ENCODE data around the gene ZNF277.
"Not testable (repeated sequence)": the region's sequence is repeated elsewhere in the genome, so short reads cannot be mapped to it uniquely, and the experiment has no call there.

The ZNF277 gene

DNA sequence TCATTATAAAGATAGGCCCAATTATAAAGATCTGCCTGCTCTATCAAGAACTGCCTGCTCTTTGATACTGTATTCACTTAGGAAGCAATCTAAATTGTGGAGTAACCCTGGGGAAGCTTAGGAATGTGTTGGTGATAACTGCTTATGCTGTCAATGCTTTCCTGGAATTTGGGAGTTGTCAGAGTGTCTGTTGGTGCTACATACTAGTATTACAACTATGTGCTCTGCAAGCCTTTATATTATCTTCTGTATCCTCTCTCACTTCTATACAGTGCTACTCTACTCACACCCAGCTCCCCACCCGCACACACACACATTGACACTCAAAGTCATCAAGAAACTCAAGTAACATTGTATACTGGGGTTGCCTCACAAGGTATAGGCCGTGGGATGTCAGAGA lies 6.1 kb downstream of the ZNF277 start:
- DNase-seq = no peak

DNA sequence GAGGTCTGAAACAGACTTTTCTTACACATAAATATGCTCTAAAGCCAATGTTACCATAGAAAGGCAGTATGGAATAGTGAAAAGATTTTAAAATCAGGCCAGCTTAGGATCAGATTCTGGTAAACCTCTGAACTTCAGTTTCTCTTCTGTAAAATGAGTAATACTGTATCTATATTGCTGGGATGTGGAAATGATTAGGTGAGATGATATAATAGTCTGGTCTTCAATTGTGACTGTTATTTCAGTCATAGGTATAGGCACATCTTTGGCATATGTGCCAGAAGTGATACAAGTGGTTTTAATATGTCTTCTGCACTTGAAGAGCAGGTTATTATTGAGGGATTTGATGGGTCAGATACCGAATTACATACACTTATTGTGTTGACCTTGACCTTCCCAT lies 7.2 kb downstream of the ZNF277 start:
- no peak for DNase-seq

DNA sequence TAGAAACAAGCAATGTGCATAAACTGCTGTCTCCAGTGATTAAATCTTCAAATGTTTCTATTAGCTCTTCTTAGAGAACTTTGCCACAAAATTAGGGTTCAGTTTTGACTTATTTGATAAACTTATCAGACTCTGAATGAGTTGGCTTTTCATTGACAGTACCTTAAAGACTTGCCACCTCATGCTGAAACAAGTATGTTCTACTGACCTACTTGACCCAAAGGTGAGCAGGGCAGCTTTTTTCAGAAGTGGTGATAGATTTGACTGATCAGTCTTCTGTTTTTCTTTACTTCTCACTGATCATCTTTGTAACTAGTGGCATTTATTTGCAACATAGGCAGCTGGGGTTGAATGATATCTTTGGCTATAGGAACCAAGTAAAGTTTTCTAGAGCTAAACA lies 7.8 kb downstream of the ZNF277 start:
- DNase-seq = no peak

GRCh38 chr7:112214883-112215282 lies 8.4 kb downstream of the ZNF277 start:
- DNase-seq = no peak

GRCh38 chr7:112215787-112216186 lies 9.3 kb downstream of the ZNF277 start:
- no peak for DNase-seq

DNA sequence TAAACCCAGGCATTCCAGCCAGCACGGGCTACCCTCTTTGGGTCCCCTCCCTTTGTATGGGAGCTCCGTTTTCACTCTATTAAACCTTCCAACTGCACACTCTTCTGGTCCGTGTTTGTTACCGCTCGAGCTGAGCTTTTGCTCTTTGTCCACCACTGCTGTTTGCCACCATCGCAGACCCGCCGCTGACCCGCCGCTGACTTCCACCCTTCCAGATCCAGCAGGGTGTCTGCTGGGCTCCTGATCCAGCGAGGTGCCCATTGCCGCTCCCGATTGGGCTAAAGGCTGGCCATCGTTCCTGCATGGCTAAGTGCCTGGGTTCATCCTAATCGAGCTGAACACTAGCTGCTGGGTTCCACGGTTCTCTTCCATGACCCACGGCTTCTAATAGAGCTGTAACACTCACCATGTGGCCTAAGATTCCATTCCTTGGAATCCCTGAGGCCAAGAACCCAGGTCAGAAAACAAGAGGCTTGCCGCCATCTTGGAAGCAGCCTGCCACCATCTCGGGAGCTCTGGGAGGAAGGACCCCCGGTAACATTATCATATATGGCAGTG lies 14.5 kb downstream of the ZNF277 start:
- no peak for DNase-seq

- no peak for DNase-seq
Measured at GRCh38 chr7:112223310-112223709, 16.8 kb downstream of the ZNF277 start.

GRCh38 chr7:112224186-112224585 lies 17.7 kb downstream of the ZNF277 start:
- no peak for DNase-seq

DNA sequence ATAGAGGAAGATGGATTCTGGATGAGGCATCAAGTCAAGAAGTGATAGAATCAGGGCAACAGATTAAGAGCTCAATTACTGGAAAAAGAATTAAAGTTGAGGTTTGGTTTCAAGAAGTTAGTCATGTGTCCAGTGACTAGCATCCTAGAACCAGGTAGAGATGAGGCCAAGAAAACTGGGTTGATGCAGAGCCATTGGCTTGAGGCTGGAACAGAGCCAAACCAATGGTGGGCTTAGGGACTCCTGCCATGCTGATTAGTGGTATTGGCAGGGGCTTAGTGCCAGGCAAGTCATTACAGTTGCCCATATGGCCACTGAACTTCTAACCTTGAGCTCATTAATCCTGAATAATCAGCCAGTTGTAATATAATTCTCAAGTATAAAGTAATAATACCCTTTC lies 18.5 kb downstream of the ZNF277 start:
- DNase-seq = no peak

DNA sequence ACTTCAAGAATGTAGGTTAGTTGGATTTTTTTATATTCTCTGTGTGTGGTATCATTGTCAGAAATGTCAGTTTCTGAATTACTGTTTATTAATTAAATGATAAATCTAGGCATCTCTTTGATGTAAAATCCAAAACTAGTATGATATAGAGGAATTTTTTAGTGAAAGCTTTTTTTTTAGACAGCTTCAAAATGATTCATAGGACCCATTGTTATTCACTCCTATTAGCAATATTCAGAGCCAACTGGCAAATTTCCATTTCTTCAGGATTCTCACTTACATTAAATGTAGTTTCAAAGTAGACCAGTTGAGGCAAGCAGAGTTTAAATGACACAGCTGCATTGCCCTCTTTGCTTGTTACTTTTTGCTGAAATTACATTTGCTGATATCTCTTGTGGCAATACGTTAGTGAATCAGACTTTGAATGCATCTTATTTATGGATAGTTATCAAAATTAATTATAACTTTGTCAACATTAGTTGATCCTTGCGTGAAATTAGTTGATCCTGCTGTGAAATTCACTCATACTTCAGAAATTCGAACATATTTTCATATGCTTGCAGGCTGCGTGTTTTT lies 20.3 kb downstream of the ZNF277 start:
- DNase-seq = no peak

DNA sequence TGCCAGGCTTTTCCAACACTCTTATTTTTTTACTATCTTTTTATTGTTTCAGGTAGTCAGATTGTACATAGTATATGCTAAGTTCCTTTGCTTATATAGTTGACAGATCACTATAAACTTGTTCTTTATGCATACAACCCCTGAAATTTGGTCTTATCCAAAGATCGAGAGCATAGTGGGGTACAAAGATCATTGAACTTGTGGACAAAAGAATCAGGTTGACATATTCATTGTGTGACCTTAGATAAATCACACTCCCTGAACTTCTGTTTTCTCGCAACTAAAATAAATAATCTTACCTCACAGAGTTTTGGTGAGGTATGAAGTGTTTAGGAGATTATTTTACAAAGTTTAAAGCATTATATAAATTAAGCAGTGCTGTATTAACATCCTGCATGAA lies 22.1 kb downstream of the ZNF277 start:
- DNase-seq = no peak

- DNase-seq = no peak
Measured at GRCh38 chr7:112232212-112232978, 25.9 kb downstream of the ZNF277 start.

DNA sequence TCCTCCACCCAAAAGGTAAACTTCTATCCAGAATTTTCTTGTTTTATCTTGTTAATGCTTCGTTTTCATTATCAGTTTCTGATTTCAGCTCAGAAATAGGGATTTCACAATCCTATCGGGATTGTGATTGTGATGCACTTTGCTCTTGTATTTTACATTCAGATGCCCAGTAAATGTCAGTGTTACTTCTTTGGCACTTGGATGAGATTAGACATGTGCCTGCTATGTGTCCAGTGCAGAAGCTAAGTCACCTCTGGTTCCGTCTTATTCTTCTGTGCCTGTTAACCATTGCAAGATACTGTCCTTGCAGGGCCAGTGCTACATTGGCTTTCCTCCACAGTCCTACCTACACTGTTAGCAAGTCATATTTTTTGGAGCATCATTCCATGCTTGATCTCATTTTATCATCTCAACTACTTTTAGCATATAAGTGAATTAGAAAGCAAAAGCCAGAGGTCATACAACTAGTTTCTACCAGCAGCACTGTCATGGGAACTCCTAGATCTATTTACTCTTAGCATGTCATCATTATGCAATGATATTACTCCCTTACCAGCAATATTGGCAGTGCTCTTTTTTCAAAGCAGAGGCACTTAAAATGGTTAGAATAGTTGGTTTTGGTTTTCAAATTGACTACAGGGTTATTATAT lies 26.7 kb downstream of the ZNF277 start:
- no peak for DNase-seq

- DNase-seq = no peak
Measured at GRCh38 chr7:112234147-112234546, 27.7 kb downstream of the ZNF277 start.

- no peak for DNase-seq
Measured at GRCh38 chr7:112236597-112236996, 30.1 kb downstream of the ZNF277 start.

- DNase-seq = no peak
Measured at GRCh38 chr7:112238330-112238729, 31.8 kb downstream of the ZNF277 start.

GRCh38 chr7:112238852-112239610 lies 32.5 kb downstream of the ZNF277 start:
- no peak for DNase-seq

GRCh38 chr7:112248598-112248997 lies 42.1 kb downstream of the ZNF277 start:
- DNase-seq = no peak

- not testable (repeated sequence) for DNase-seq
Measured at GRCh38 chr7:112249967-112250366, 43.5 kb downstream of the ZNF277 start.

DNA sequence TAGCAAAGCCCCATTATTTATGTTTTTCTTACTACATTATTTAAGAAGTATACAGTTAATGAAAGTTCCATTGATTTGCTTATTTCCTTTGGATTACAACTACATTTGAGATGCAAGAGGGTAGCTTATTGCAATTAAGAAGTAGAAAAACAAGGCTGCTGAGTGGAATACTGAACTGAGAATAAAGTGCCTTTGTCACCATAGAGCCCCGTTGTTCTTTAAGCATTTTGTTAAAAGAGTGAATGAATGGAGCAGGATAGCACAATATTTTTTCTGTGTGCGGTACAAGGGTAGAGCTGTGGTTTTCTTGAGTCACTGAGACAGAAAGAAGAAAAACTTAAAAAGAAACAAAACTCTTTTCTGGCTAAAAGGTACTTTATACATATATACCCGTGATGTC lies 45.6 kb downstream of the ZNF277 start:
- DNase-seq = no peak

DNA sequence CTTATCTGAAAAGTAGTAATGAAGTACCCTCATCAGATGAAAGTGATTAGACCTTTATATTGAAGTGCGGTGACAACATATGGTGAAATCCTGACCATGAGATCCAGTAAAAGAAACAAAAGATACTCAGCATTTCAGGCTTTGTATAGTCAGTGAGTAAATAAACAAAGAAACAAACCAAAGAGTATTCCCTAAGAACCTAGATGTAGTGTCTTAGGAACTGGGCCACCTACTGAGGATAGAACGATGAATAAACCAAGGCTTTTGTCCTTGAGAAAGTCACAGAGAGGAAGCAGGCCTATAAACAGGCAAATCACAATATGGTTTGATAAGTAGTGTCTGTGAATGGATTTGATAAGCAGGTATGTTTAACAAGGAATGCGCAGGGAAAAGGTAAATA lies 46.2 kb downstream of the ZNF277 start:
- no peak for DNase-seq

DNA sequence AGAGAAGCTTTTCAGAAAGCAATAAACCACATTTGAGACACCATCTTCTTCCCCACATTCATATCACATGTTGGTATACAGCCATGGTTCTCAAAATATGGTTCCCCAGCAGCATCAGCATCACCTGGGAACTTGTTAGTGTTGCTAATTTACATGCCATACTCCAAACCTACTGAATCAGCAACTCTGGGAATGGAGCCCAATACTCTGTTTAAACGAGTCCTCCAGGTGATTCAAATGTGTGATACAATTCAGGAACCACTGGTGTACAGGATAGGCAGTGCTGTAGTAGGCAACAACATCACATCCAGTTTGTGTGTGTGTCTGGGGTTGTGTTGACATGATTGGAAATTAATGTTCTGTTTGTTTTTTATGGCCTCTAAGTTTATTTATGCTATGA lies 47.7 kb downstream of the ZNF277 start:
- no peak for DNase-seq

GRCh38 chr7:112254709-112255387 lies 48.4 kb downstream of the ZNF277 start:
- DNase-seq = no peak
